HCT116 (cell line): ENCODE data around the gene AKT1. TPM values are rescaled to one million over a fixed set of nuclear protein-coding genes. Genes with fewer than 3 reads are reported as not detected.

Experiments used
- ATAC-seq: fragments of 200-7000 bp; cut with Tn5 transposase; 2 replicates; pipeline ENCODE4 v1.9.1; 2020; ENCODE audit warnings: mild to moderate bottlenecking, moderate library complexity
- BruUV-seq: library from RNA; stranded (reverse); fragments of 400-500 nt; replicated peaks from 2 replicates; lab custom pipeline; 2021; lab: Mats Ljungman, UMichigan
- CTCF ChIA-PET: fragments of 300-600 bp; sonication (Branson Sonifier 250); formaldehyde crosslinking; loops from one replicate; lab custom pipeline; 2021; ENCODE audit warnings: antibody characterized with exemption; lab: Charles Lee
- POLR2A ChIA-PET: fragments of 300-600, 350-600 bp; sonication (Branson Sonifier 250); formaldehyde crosslinking; loops from one replicate; lab custom pipeline; 2021; ENCODE audit warnings: antibody characterized with exemption; lab: Charles Lee
- RAD21 ChIA-PET, 2 experiments: fragments of 300-600 bp; sonication (Branson Sonifier 250); formaldehyde crosslinking; loops; one replicate each; lab custom pipeline; 2023; ENCODE audit warnings: low total read pairs in 2 of 2; ENCODE audit not compliant: uncharacterized antibody in 2 of 2, unreplicated experiment in 2 of 2, low non-redundant PET in 1 of 2; lab: Charles Lee
- DNase-seq: peaks from one replicate; pipeline ENCODE4 v3.0.0-alpha.2; 2010; ENCODE audit warnings: low read depth, low spot score
- H2AFZ ChIP-seq: fragments of 200-600 bp; shearing (Covaris generic), sonication (generic); 2 replicates; pipeline ENCODE4 v1.6.1; 2017; ENCODE audit warnings: low read depth, mixed run types, mixed read lengths, antibody characterized with exemption, low read length; ENCODE audit not compliant: poor library complexity, severe bottlenecking
- H3K27ac ChIP-seq: 2 replicates; pipeline ENCODE4 v1.5.1; 2012; ENCODE audit warnings: low read depth, low read length
- H3K27me3 ChIP-seq: fragments of 200-600 bp; sonication (generic); 2 replicates; pipeline ENCODE4 v1.6.1; 2016; ENCODE audit warnings: mixed run types, low read length, mixed read lengths; ENCODE audit not compliant: insufficient read depth
- H3K36me3 ChIP-seq, 2 experiments: fragments of 200-500 bp in 1 of 2; fragments of 200-600 bp in 1 of 2; sonication (Bioruptor generic) in 1 of 2; sonication (generic) in 1 of 2; 2 replicates each; pipeline versions ENCODE4 v1.5.1 to v1.6.1; 2014 to 2016; ENCODE audit warnings: low read length in 2 of 2, inconsistent platforms in 1 of 2, mixed read lengths in 1 of 2, mixed run types in 1 of 2; ENCODE audit not compliant: insufficient read depth in 2 of 2, control insufficient read depth in 1 of 2
- H3K4me1 ChIP-seq, 2 experiments: fragments of 200-600 bp in 1 of 2; sonication (generic) in 1 of 2; 2 replicates each; pipeline versions ENCODE4 v1.5.1 to v1.6.1; 2012 to 2017; ENCODE audit warnings: low read length in 2 of 2, inconsistent platforms in 1 of 2, mild to moderate bottlenecking in 1 of 2, mixed read lengths in 1 of 2, mixed run types in 1 of 2, moderate library complexity in 1 of 2; ENCODE audit not compliant: insufficient read depth in 2 of 2, control insufficient read depth in 1 of 2
- H3K4me2 ChIP-seq: fragments of 200-600 bp; sonication (generic); 2 replicates; pipeline ENCODE4 v1.6.1; 2017; ENCODE audit warnings: mixed run types, low read length, mixed read lengths
- H3K4me3 ChIP-seq, 2 experiments: fragments of 200-600 bp in 1 of 2; sonication (generic) in 1 of 2; replicated peaks in 1 of 2; 2 replicates each; pipeline ENCODE4 v1.5.1; 2011 to 2016; ENCODE audit warnings: low read length in 2 of 2, control low read depth in 1 of 2, low read depth in 1 of 2, mild to moderate bottlenecking in 1 of 2, mixed read lengths in 1 of 2, mixed run types in 1 of 2
- H3K79me2 ChIP-seq: fragments of 200-600 bp; sonication (generic); 2 replicates; pipeline ENCODE4 v1.6.1; 2017; ENCODE audit warnings: mild to moderate bottlenecking, mixed run types, low read length, moderate library complexity, mixed read lengths; ENCODE audit not compliant: insufficient read depth
- H3K9ac ChIP-seq: fragments of 200-600 bp; sonication (generic); 2 replicates; pipeline ENCODE4 v1.6.1; 2016; ENCODE audit warnings: low read length, mixed read lengths
- H3K9me2 ChIP-seq: fragments of 200-600 bp; sonication (generic), shearing (Covaris generic); 2 replicates; pipeline ENCODE4 v1.6.1; 2017; ENCODE audit warnings: mixed run types, mild to moderate bottlenecking, moderate library complexity; ENCODE audit not compliant: insufficient read depth
- H3K9me3 ChIP-seq, 2 experiments: fragments of 200-500 bp in 1 of 2; fragments of 200-600 bp in 1 of 2; sonication (Bioruptor generic) in 1 of 2; sonication (generic) in 1 of 2; 2 replicates each; pipeline ENCODE4 v1.6.1; 2014 to 2017; ENCODE audit warnings: low read length in 2 of 2, mixed read lengths in 2 of 2, inconsistent platforms in 1 of 2, low read depth in 1 of 2, mild to moderate bottlenecking in 1 of 2, mixed run types in 1 of 2, moderate library complexity in 1 of 2; ENCODE audit not compliant: control insufficient read depth in 1 of 2, insufficient read depth in 1 of 2
- H4K20me1 ChIP-seq: fragments of 200-600 bp; sonication (generic), shearing (Covaris generic); 2 replicates; pipeline ENCODE4 v1.6.1; 2017; ENCODE audit warnings: mixed run types, mild to moderate bottlenecking, moderate library complexity; ENCODE audit not compliant: insufficient read depth
- CEBPB ChIP-seq: IDR thresholded peaks from 2 replicates; pipeline ENCODE4 v1.6.1; 2012; ENCODE audit warnings: low read depth
- EZH2 ChIP-seq: fragments of 200-600 bp; sonication (generic); IDR thresholded peaks from 2 replicates; pipeline ENCODE4 v1.6.1; 2017; ENCODE audit warnings: antibody characterized with exemption, mixed run types
- RAD21 ChIP-seq: IDR thresholded peaks from 2 replicates; pipeline ENCODE4 v1.6.1; 2012; ENCODE audit warnings: low read depth, mild to moderate bottlenecking
- REST ChIP-seq: IDR thresholded peaks from 2 replicates; pipeline ENCODE4 v1.6.1; 2012; ENCODE audit warnings: low read depth
- SIN3A ChIP-seq: IDR thresholded peaks from 2 replicates; pipeline ENCODE4 v1.6.1; 2012; ENCODE audit warnings: low read depth
- SP1 ChIP-seq: IDR thresholded peaks from 2 replicates; pipeline ENCODE4 v1.6.1; 2012; ENCODE audit warnings: low read depth
- SRF ChIP-seq: IDR thresholded peaks from 2 replicates; pipeline ENCODE4 v1.6.1; 2012; ENCODE audit warnings: low read depth
- YY1 ChIP-seq: IDR thresholded peaks from 2 replicates; pipeline ENCODE4 v1.6.1; 2011; ENCODE audit warnings: low read length, low read depth, moderate library complexity, mild to moderate bottlenecking; ENCODE audit not compliant: insufficient replicate concordance; ENCODE audit errors: extremely low read depth
- ZFX ChIP-seq: fragments of 450-650 bp; IDR thresholded peaks from 2 replicates; pipeline ENCODE4 v1.6.1; 2017
- intact Hi-C: fragments of 100-400 bp; cut with micrococcal nuclease; formaldehyde crosslinking; loops from 2 replicates; pipeline ENCODE4 v1.10.0; 2022
- total RNA-seq: library from RNA; stranded (reverse); gene quantifications from one replicate; pipeline ENCODE4 v1.2.1, GENCODE V29; 2021; ENCODE audit not compliant: unreplicated experiment

AKT1 gene
- total RNA-seq, 1 experiment from 2014 or later: 152 TPM

DNA sequence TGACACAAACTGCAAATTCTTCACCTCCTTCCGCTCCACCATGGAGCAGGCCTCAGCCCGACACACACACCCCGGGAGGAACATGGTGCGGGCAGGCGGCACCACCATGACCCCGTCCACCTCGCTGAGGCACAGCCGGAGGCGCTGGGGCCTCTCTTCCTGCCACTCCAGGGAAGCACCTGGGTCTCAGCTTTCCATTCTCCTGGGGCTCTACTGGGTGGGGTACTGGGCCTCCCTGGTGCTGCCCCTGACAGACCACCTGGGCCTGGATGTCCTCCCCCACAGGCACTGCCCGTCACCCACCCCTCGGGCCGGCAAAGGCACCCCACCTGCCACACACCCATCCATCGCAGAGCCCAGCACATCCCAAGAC is 9.9 kb downstream of the AKT1 start (continued):
- TF ChIP-seq SIN3A (no peak), SP1 (no peak)

GRCh38 chr14:104784846-104785707 is 10.5 kb downstream of the AKT1 start:
- no peak for DNase-seq
- Histone ChIP-seq H3K79me2 (peaks cover 42% of the 10 kb centered on the region; the same call in 1 of the 2 replicates), H3K27me3 (no peaks in the 10 kb centered on the region)
- TF ChIP-seq ZFX (no peak), CEBPB (no peak), SRF (no peak), RAD21 (no peak), EZH2 (no peak), REST (no peak), YY1 (no peak)
- TF ChIP-seq, all 23 proteins: peak for 0
- ChIA-PET RAD21 (no interaction called here), POLR2A (no interaction called here), CTCF (no interaction called here)
- H3K4me2 ChIP-seq: no peak overlapping the region
- H3K36me3 ChIP-seq: peaks cover 0 to 7% of the 10 kb centered on the region in 2 experiments; a peak in 2 of 4 replicates
- no peak overlapping the region for H3K9ac ChIP-seq
- no peak overlapping the region for H2AFZ ChIP-seq
- no peak for ATAC-seq
- H3K9me3 ChIP-seq: no peaks in the 10 kb centered on the region
- H3K27ac ChIP-seq: no peak overlapping the region
- no peak overlapping the region for H3K4me3 ChIP-seq
- no TSS peak for BruUV-seq
- no peaks in the 10 kb centered on the region for H3K9me2 ChIP-seq
- H4K20me1 ChIP-seq: no peaks in the 10 kb centered on the region
- H3K4me1 ChIP-seq: no peaks in the 10 kb centered on the region
- intact Hi-C loops: no loop called here
